Heart left ventricle (tissue), 16 donors: ENCODE results near the gene KCNH6. TPM values are rescaled to one million over a fixed set of nuclear protein-coding genes. Genes with fewer than 3 reads are reported as not detected.
A peak's percentile ranks its signal among the peaks of the same experiment; 100 is the strongest.

ENCODE experiments used
- ATAC-seq, 4 donors: fragments of 200-7000 bp; cut with Tn5 transposase; one replicate each; pipeline ENCODE4 v1.9.1; 2020 to 2022; ENCODE audit warnings: moderate library complexity in 4 of 4, mild to moderate bottlenecking in 3 of 4, moderate number of reproducible peaks in 1 of 4
- DNase-seq, 5 donors: peaks; one replicate each; pipeline ENCODE4 v3.0.0-alpha.2; 2020
- H3K27ac ChIP-seq, 12 donors: fragments of 200-600 bp; sonication (generic) in 4 of 12; one replicate each; pipeline versions ENCODE4 v1.5.0 to v1.8.0; 2016 to 2022; ENCODE audit warnings: mild to moderate bottlenecking in 2 of 12
- H3K27me3 ChIP-seq, 9 donors: fragments of 200-600 bp; sonication (generic) in 2 of 9; one replicate each; pipeline versions ENCODE4 v1.5.1 to v1.8.0; 2016 to 2022; ENCODE audit warnings: mild to moderate bottlenecking in 3 of 9
- H3K36me3 ChIP-seq, 9 donors: fragments of 200-600 bp; sonication (generic) in 2 of 9; one replicate each; pipeline versions ENCODE4 v1.5.0 to v1.8.0; 2018 to 2022; ENCODE audit warnings: mild to moderate bottlenecking in 2 of 9
- H3K4me1 ChIP-seq, 12 donors: fragments of 200-600 bp; sonication (generic) in 4 of 12; one replicate each; pipeline versions ENCODE4 v1.5.0 to v1.8.0; 2016 to 2022; ENCODE audit warnings: mild to moderate bottlenecking in 3 of 12
- H3K4me3 ChIP-seq, 12 donors: fragments of 200-600 bp; sonication (generic) in 4 of 12; one replicate each; pipeline versions ENCODE4 v1.5.0 to v1.8.0; 2017 to 2022; ENCODE audit warnings: mild to moderate bottlenecking in 9 of 12, moderate library complexity in 4 of 12
- H3K9me3 ChIP-seq, 12 donors: fragments of 200-600 bp; sonication (generic) in 4 of 12; one replicate each; pipeline versions ENCODE4 v1.5.0 to v1.8.0; 2016 to 2022; ENCODE audit warnings: mild to moderate bottlenecking in 1 of 12
- POLR2A ChIP-seq, 2 donors: fragments of 450-650 bp; IDR thresholded peaks; one replicate each; pipeline ENCODE4 v1.6.1; 2017; ENCODE audit warnings: antibody characterized with exemption in 2 of 2, mild to moderate bottlenecking in 2 of 2, moderate library complexity in 2 of 2
- WGBS, 4 donors: extraction: QIAGEN DNeasy Blood & Tissue Kit in 2 of 4; methylation state at CpG; one replicate each; pipeline versions ENCODE4 v1.1.5 to v1.1.7; 2013 to 2018; 5-methylcytosine and 5-hydroxymethylcytosine counted together
- intact Hi-C, 10 donors: fragments of 100-400 bp; cut with DNase I; formaldehyde crosslinking; loops; one replicate each; pipeline versions ENCODE4 v1.11.1 to v1.14.2; 2022
- polyA plus RNA-seq, 2 donors: library from polyadenylated mRNA; stranded (reverse); fragments of 200-250 nt; gene quantifications; one replicate each; pipeline ENCODE4 v1.2.3, GENCODE V29; 2013
- total RNA-seq, 9 donors: library from RNA; depleted of rRNA in 2 of 9; stranded (reverse); fragments of >200 nt in 2 of 9; fragmentation: NEBNext Ultra II Directional in 3 of 9; extraction: Animal tissue kit (Norgen Biotek cat#: 25700) in 3 of 9; gene quantifications; one replicate each; pipeline versions ENCODE4 v1.1.0 to v1.2.4, GENCODE V29; 2016 to 2023
- TF ChIP-seq, protein P1 (sequence below), 12 donors: fragments of 200-600 bp; sonication (generic) in 4 of 12; IDR thresholded peaks; one replicate each; pipeline versions ENCODE4 v1.5.0 to v1.8.0; 2018 to 2022; ENCODE audit warnings: antibody characterized with exemption in 12 of 12, mild to moderate bottlenecking in 5 of 12
- donor health status: ischemic (EF 13 %, LVEDD 7.1; RV severe dilation, severe dysfunction).
- donor health status: healthy with polysubstance abuse.
- donor health status: DM: no; HTN: yes; CAD: no.
- donor health status: DM: no; HTN: no; CAD: no.
- donor health status: ischemic (EF 25% LVEDD 6.9; RV normal size, moderate dysfunction).
- donor health status: ischemic (EF 25% LVEDD 5.7; RV mildly dilated, moderate dysfunction).
- donor health status: healthy.
- donor health status: DM: yes; HTN: yes; CAD: no.
- donor health status: ischemic (EF 35%, LVEDD 5.7; RV mildly dilated, moderate dysfunction).
- donor health status: nonischemic (EF 11% LVEDD 7.7; RV severe dilation, severe dysfunction).
- donor health status: DM: yes; HTN: yes; CAD: no.
- donor health status: PGD.
- donor health status: ischemic (EF 29% LVEDD 5.4; RV normal size, mild dysfunction).
- donor health status: nonischemic (EF 23%, LVEDD 6.1; RV moderate dilation, normal function).

Gene KCNH6
- total and polyA plus RNA-seq, 11 donors: 0.01 TPM; not detected in 10

DNA sequence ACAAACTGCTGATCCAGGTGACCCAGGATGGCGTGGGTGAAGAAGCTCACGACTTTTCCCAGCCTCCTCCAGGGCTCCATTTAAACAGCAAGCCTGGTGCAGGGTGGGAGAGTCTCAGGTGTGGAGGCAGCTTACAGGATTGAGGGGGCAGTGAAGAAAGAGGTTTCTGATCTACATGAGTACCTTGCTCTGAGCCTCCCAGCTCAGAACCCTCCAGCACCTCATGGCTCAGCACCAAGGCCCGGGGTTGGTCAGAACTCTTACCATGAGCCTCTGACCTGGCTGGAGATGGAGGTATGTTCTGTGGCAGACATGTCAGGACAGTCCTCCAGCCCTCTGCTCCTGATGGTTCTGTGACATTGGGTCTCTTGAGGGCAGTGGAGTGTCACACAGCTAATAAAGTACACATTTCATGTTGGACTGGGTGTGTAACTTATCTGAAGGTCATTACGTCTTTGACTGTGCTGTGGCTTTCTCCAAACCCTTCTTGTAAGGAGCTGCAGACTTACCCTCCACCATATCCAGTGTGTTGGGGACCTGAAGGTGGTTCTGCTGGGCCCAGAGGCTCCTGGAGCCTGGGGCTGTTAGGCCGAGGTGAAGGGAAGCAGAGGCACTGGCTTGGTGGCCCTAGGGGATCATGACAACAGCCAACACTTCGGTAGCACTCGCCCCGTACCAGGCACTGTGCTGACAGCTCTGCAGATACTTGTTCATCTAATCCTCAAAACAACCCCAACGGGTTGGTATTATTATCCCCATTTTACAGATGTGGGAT is 23.3 kb downstream of the KCNH6 start:
- ATAC-seq: no peak
- no peaks in the 10 kb centered on the region for H3K9me3 ChIP-seq
- intact Hi-C loops: loop anchor here in 1 of 10 donors (10.0 kb wide), 1 partner anchor 102 kb away; the partner anchor contains the start of gene CYB561
- no peak for DNase-seq
- peaks cover 0 to 17% (median 11%) of the 10 kb centered on the region in 12 donors for H3K4me1 ChIP-seq
- TF ChIP-seq POLR2A (IDR thresholded peaks at IDR 0.05): no peak
- TF ChIP-seq, protein P1, sequence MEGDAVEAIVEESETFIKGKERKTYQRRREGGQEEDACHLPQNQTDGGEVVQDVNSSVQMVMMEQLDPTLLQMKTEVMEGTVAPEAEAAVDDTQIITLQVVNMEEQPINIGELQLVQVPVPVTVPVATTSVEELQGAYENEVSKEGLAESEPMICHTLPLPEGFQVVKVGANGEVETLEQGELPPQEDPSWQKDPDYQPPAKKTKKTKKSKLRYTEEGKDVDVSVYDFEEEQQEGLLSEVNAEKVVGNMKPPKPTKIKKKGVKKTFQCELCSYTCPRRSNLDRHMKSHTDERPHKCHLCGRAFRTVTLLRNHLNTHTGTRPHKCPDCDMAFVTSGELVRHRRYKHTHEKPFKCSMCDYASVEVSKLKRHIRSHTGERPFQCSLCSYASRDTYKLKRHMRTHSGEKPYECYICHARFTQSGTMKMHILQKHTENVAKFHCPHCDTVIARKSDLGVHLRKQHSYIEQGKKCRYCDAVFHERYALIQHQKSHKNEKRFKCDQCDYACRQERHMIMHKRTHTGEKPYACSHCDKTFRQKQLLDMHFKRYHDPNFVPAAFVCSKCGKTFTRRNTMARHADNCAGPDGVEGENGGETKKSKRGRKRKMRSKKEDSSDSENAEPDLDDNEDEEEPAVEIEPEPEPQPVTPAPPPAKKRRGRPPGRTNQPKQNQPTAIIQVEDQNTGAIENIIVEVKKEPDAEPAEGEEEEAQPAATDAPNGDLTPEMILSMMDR (IDR thresholded peaks at IDR 0.05): no peak
- no peak overlapping the region for H3K27ac ChIP-seq
- WGBS, 4 donors: 85 to 92% (median 90%) methylated on average over 8 to 9 of the region's 9 CpGs
- no peak overlapping the region for H3K4me3 ChIP-seq
- no peaks in the 10 kb centered on the region for H3K27me3 ChIP-seq
- no peaks in the 10 kb centered on the region for H3K36me3 ChIP-seq

DNA sequence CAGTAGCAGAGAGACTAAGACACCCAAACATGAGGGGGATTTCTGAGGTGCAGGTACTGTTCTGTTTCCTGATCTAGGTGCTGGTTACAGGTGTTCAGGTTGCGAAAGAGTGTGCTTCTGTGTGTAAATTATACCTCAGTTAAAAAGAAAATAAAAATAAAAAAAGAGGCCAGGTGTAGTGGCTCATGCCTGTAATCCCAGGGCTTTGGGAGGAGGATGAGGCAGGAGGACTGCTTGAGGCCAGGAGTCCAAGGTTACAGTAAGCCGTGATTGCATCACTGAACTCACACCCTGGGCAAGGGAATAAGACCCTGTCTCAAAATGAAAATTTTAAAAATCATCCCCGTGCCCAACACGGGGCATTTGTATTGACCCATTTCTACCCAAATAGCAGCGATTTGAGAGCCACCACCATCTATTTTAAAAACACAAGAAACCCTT is 23.9 kb downstream of the KCNH6 start:
- 67 to 73% (median 71%) methylated on average over 5 of the region's 5 CpGs for WGBS, 4 donors
- intact Hi-C loops: loop anchor here in 1 of 10 donors (10.0 kb wide), 1 partner anchor 102 kb away; the partner anchor contains the start of gene CYB561
- no peak overlapping the region for H3K27ac ChIP-seq
- H3K27me3 ChIP-seq: no peaks in the 10 kb centered on the region
- no peak for DNase-seq
- ATAC-seq: no peak
- H3K9me3 ChIP-seq: no peaks in the 10 kb centered on the region
- no peaks in the 10 kb centered on the region for H3K36me3 ChIP-seq
- no peak for TF ChIP-seq POLR2A (IDR thresholded peaks at IDR 0.05)
- TF ChIP-seq, protein P1 (IDR thresholded peaks at IDR 0.05): no peak
- no peak overlapping the region for H3K4me3 ChIP-seq
- H3K4me1 ChIP-seq: peaks cover 0 to 23% (median 16%) of the 10 kb centered on the region in 12 donors

DNA sequence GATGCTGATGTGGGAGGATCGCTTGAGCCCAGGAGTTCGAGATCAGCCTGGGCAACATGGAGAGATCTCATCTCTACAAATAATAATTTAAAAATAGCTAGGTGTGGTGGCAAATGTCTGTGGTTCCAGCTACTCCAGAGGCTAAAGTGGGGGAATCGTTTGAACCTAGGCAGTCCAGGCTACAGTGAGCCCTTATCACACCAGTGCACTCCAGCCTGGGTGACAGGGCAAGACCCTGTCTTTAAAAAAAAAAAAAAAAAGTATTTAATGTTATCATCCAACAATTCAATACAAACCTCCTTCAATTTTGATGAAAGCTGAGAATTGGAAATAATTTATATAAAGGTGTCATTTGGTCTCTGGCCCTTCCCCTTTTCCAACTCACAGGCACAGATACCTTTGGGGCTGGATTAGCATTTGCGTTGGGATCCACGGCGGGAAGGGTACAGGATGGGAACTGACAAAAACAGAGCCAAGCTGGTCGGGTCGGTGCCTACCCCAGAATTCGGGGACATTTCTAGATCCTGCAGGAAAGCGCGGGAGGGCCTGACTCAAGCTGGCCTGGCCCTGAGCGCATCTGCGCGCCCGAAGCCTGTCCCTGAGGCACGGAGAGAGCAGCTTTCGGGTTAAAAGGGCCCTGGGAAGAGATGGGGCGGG is 26.3 kb downstream of the KCNH6 start:
- peak overlapping the region; percentile 16 to 99 (median 69) for H3K4me3 ChIP-seq
- no peak for TF ChIP-seq POLR2A (IDR thresholded peaks at IDR 0.05)
- TF ChIP-seq, protein P1 (IDR thresholded peaks at IDR 0.05): no peak
- H3K4me1 ChIP-seq: peaks cover 0 to 46% (median 34%) of the 10 kb centered on the region in 12 donors
- H3K27me3 ChIP-seq: no peaks in the 10 kb centered on the region
- no peak for DNase-seq
- no peaks in the 10 kb centered on the region for H3K9me3 ChIP-seq
- H3K27ac ChIP-seq: peak overlapping the region; percentile 79 to 97 (median 88)
- intact Hi-C loops: loop anchor here in 1 of 10 donors (10.0 kb wide), 1 partner anchor 105 kb away; the partner anchor contains the start of gene CYB561
- H3K36me3 ChIP-seq: peaks cover 0 to 3% (median 0%) of the 10 kb centered on the region in 9 donors
- WGBS, 4 donors: 14 to 19% (median 17%) methylated on average over 17 to 18 of the region's 18 CpGs
- ATAC-seq: no peak
